HCT116 (cell line): ENCODE data around the gene NHLRC4. TPM values are rescaled to one million over a fixed set of nuclear protein-coding genes. Genes with fewer than 3 reads are reported as not detected.

ENCODE experiments used
- ATAC-seq: fragments of 200-7000 bp; cut with Tn5 transposase; 2 replicates; pipeline ENCODE4 v1.9.1; 2020; ENCODE audit warnings: mild to moderate bottlenecking, moderate library complexity
- BruUV-seq: library from RNA; stranded (reverse); fragments of 400-500 nt; replicated peaks from 2 replicates; lab custom pipeline; 2021; lab: Mats Ljungman, UMichigan
- CTCF ChIA-PET: fragments of 300-600 bp; sonication (Branson Sonifier 250); formaldehyde crosslinking; loops from one replicate; lab custom pipeline; 2021; ENCODE audit warnings: antibody characterized with exemption; lab: Charles Lee
- POLR2A ChIA-PET: fragments of 300-600, 350-600 bp; sonication (Branson Sonifier 250); formaldehyde crosslinking; loops from one replicate; lab custom pipeline; 2021; ENCODE audit warnings: antibody characterized with exemption; lab: Charles Lee
- RAD21 ChIA-PET, 2 experiments: fragments of 300-600 bp; sonication (Branson Sonifier 250); formaldehyde crosslinking; loops; one replicate each; lab custom pipeline; 2023; ENCODE audit warnings: low total read pairs in 2 of 2; ENCODE audit not compliant: uncharacterized antibody in 2 of 2, unreplicated experiment in 2 of 2, low non-redundant PET in 1 of 2; lab: Charles Lee
- DNase-seq: peaks from one replicate; pipeline ENCODE4 v3.0.0-alpha.2; 2010; ENCODE audit warnings: low read depth, low spot score
- H2AFZ ChIP-seq: fragments of 200-600 bp; shearing (Covaris generic), sonication (generic); 2 replicates; pipeline ENCODE4 v1.6.1; 2017; ENCODE audit warnings: low read depth, mixed run types, mixed read lengths, antibody characterized with exemption, low read length; ENCODE audit not compliant: poor library complexity, severe bottlenecking
- H3K27ac ChIP-seq: 2 replicates; pipeline ENCODE4 v1.5.1; 2012; ENCODE audit warnings: low read depth, low read length
- H3K27me3 ChIP-seq: fragments of 200-600 bp; sonication (generic); 2 replicates; pipeline ENCODE4 v1.6.1; 2016; ENCODE audit warnings: mixed run types, low read length, mixed read lengths; ENCODE audit not compliant: insufficient read depth
- H3K36me3 ChIP-seq, 2 experiments: fragments of 200-500 bp in 1 of 2; fragments of 200-600 bp in 1 of 2; sonication (Bioruptor generic) in 1 of 2; sonication (generic) in 1 of 2; 2 replicates each; pipeline versions ENCODE4 v1.5.1 to v1.6.1; 2014 to 2016; ENCODE audit warnings: low read length in 2 of 2, inconsistent platforms in 1 of 2, mixed read lengths in 1 of 2, mixed run types in 1 of 2; ENCODE audit not compliant: insufficient read depth in 2 of 2, control insufficient read depth in 1 of 2
- H3K4me1 ChIP-seq, 2 experiments: fragments of 200-600 bp in 1 of 2; sonication (generic) in 1 of 2; 2 replicates each; pipeline versions ENCODE4 v1.5.1 to v1.6.1; 2012 to 2017; ENCODE audit warnings: low read length in 2 of 2, inconsistent platforms in 1 of 2, mild to moderate bottlenecking in 1 of 2, mixed read lengths in 1 of 2, mixed run types in 1 of 2, moderate library complexity in 1 of 2; ENCODE audit not compliant: insufficient read depth in 2 of 2, control insufficient read depth in 1 of 2
- H3K4me2 ChIP-seq: fragments of 200-600 bp; sonication (generic); 2 replicates; pipeline ENCODE4 v1.6.1; 2017; ENCODE audit warnings: mixed run types, low read length, mixed read lengths
- H3K4me3 ChIP-seq, 2 experiments: fragments of 200-600 bp in 1 of 2; sonication (generic) in 1 of 2; replicated peaks in 1 of 2; 2 replicates each; pipeline ENCODE4 v1.5.1; 2011 to 2016; ENCODE audit warnings: low read length in 2 of 2, control low read depth in 1 of 2, low read depth in 1 of 2, mild to moderate bottlenecking in 1 of 2, mixed read lengths in 1 of 2, mixed run types in 1 of 2
- H3K79me2 ChIP-seq: fragments of 200-600 bp; sonication (generic); 2 replicates; pipeline ENCODE4 v1.6.1; 2017; ENCODE audit warnings: mild to moderate bottlenecking, mixed run types, low read length, moderate library complexity, mixed read lengths; ENCODE audit not compliant: insufficient read depth
- H3K9ac ChIP-seq: fragments of 200-600 bp; sonication (generic); 2 replicates; pipeline ENCODE4 v1.6.1; 2016; ENCODE audit warnings: low read length, mixed read lengths
- H3K9me2 ChIP-seq: fragments of 200-600 bp; sonication (generic), shearing (Covaris generic); 2 replicates; pipeline ENCODE4 v1.6.1; 2017; ENCODE audit warnings: mixed run types, mild to moderate bottlenecking, moderate library complexity; ENCODE audit not compliant: insufficient read depth
- H3K9me3 ChIP-seq, 2 experiments: fragments of 200-500 bp in 1 of 2; fragments of 200-600 bp in 1 of 2; sonication (Bioruptor generic) in 1 of 2; sonication (generic) in 1 of 2; 2 replicates each; pipeline ENCODE4 v1.6.1; 2014 to 2017; ENCODE audit warnings: low read length in 2 of 2, mixed read lengths in 2 of 2, inconsistent platforms in 1 of 2, low read depth in 1 of 2, mild to moderate bottlenecking in 1 of 2, mixed run types in 1 of 2, moderate library complexity in 1 of 2; ENCODE audit not compliant: control insufficient read depth in 1 of 2, insufficient read depth in 1 of 2
- H4K20me1 ChIP-seq: fragments of 200-600 bp; sonication (generic), shearing (Covaris generic); 2 replicates; pipeline ENCODE4 v1.6.1; 2017; ENCODE audit warnings: mixed run types, mild to moderate bottlenecking, moderate library complexity; ENCODE audit not compliant: insufficient read depth
- ATF3 ChIP-seq: IDR thresholded peaks from 2 replicates; pipeline ENCODE4 v1.6.1; 2012
- CBX3 ChIP-seq: IDR thresholded peaks from 2 replicates; pipeline ENCODE4 v1.6.1; 2012; ENCODE audit warnings: low read depth
- CEBPB ChIP-seq: IDR thresholded peaks from 2 replicates; pipeline ENCODE4 v1.6.1; 2012; ENCODE audit warnings: low read depth
- FOSL1 ChIP-seq: IDR thresholded peaks from 2 replicates; pipeline ENCODE4 v1.6.1; 2012; ENCODE audit warnings: low read depth
- MAX ChIP-seq: IDR thresholded peaks from 2 replicates; pipeline ENCODE4 v1.6.1; 2012
- POLR2A ChIP-seq: IDR thresholded peaks from 2 replicates; pipeline ENCODE4 v1.7.0; 2011; ENCODE audit warnings: borderline replicate concordance; ENCODE audit not compliant: insufficient read depth, insufficient read length; ENCODE audit errors: extremely low read depth
- SRF ChIP-seq: IDR thresholded peaks from 2 replicates; pipeline ENCODE4 v1.6.1; 2012; ENCODE audit warnings: low read depth
- ZBTB33 ChIP-seq: IDR thresholded peaks from 2 replicates; pipeline ENCODE4 v1.6.1; 2011; ENCODE audit warnings: mild to moderate bottlenecking, low read length, moderate library complexity; ENCODE audit not compliant: insufficient replicate concordance; ENCODE audit errors: extremely low read depth
- ZFX ChIP-seq: fragments of 450-650 bp; IDR thresholded peaks from 2 replicates; pipeline ENCODE4 v1.6.1; 2017
- ZNF274 ChIP-seq: fragments of 200-500 bp; sonication (Bioruptor generic); IDR thresholded peaks from 2 replicates; pipeline ENCODE4 v1.6.1; 2014; ENCODE audit warnings: mild to moderate bottlenecking, low read depth, low read length, inconsistent platforms
- intact Hi-C: fragments of 100-400 bp; cut with micrococcal nuclease; formaldehyde crosslinking; loops from 2 replicates; pipeline ENCODE4 v1.10.0; 2022
- total RNA-seq: library from RNA; stranded (reverse); gene quantifications from one replicate; pipeline ENCODE4 v1.2.1, GENCODE V29; 2021; ENCODE audit not compliant: unreplicated experiment
- TF ChIP-seq, protein P1 (sequence below): IDR thresholded peaks from 2 replicates; pipeline ENCODE4 v1.6.1; 2012; ENCODE audit warnings: low read depth

The NHLRC4 gene
- total RNA-seq, 1 experiment from 2014 or later, result 0.22 TPM

DNA sequence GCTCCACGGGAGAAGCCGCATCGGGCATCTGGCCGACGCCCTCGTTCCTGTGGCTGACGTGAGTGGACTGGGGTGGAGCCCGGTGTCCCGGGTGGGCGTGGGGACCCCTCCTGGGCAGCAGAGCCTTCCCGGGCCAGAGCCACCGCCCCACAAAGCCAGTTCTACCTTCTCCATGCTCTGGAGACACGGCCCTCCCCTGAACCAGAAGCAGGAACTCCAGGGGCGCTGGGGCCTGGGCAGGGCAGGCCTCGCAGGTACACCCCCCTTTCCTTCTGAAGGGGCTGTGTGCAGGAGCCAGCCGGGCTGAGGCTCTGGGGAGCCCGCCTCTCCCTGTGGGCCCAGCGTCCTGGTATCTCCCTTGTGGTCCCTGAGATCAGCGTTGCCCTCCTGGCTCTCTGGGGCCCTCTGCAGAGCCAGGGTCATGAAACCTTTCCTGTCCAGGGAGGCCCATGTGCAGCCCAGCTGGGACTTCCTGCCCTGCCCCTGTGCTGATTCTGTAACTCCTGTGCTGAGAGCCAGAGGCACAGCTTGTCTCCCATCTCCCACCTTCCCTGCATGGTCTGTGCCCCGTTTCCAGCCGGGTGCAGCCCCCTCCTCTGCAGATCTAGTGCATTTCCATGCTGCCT, 9.5 kb downstream of the NHLRC4 start:
- ATAC-seq, result no peak
- H4K20me1 ChIP-seq, result no peaks in the 10 kb centered on the region
- POLR2A ChIA-PET, result no interaction called here
- H3K9me3 ChIP-seq, result no peaks in the 10 kb centered on the region
- H3K79me2 ChIP-seq, result no peaks in the 10 kb centered on the region
- CTCF ChIA-PET, result interaction anchor here (0.8 to 1.2 kb wide), 2 partner anchors 9 to 46 kb away, joined by 3 read pairs; no protein-coding TSS in a partner anchor
- no peak overlapping the region for H3K4me2 ChIP-seq
- no peaks in the 10 kb centered on the region for H3K36me3 ChIP-seq
- H3K9ac ChIP-seq, result no peak overlapping the region
- no peak for TF ChIP-seq ZBTB33
- no peak for TF ChIP-seq MAX
- TF ChIP-seq ATF3, result no peak
- TF ChIP-seq POLR2A, result no peak
- no peak for TF ChIP-seq CBX3
- no peak for TF ChIP-seq ZNF274
- TF ChIP-seq CEBPB, result no peak
- no peak for TF ChIP-seq ZFX
- TF ChIP-seq, protein P1, sequence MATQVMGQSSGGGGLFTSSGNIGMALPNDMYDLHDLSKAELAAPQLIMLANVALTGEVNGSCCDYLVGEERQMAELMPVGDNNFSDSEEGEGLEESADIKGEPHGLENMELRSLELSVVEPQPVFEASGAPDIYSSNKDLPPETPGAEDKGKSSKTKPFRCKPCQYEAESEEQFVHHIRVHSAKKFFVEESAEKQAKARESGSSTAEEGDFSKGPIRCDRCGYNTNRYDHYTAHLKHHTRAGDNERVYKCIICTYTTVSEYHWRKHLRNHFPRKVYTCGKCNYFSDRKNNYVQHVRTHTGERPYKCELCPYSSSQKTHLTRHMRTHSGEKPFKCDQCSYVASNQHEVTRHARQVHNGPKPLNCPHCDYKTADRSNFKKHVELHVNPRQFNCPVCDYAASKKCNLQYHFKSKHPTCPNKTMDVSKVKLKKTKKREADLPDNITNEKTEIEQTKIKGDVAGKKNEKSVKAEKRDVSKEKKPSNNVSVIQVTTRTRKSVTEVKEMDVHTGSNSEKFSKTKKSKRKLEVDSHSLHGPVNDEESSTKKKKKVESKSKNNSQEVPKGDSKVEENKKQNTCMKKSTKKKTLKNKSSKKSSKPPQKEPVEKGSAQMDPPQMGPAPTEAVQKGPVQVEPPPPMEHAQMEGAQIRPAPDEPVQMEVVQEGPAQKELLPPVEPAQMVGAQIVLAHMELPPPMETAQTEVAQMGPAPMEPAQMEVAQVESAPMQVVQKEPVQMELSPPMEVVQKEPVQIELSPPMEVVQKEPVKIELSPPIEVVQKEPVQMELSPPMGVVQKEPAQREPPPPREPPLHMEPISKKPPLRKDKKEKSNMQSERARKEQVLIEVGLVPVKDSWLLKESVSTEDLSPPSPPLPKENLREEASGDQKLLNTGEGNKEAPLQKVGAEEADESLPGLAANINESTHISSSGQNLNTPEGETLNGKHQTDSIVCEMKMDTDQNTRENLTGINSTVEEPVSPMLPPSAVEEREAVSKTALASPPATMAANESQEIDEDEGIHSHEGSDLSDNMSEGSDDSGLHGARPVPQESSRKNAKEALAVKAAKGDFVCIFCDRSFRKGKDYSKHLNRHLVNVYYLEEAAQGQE, result no peak
- TF ChIP-seq SRF, result no peak
- TF ChIP-seq FOSL1, result no peak
- TF ChIP-seq, all 23 proteins: peak for 0
- Histone ChIP-seq H3K4me1 (no peaks in the 10 kb centered on the region), H2AFZ (no peak overlapping the region), H3K9me2 (no peaks in the 10 kb centered on the region), H3K27me3 (no peaks in the 10 kb centered on the region), H3K4me3 (no peak overlapping the region), H3K27ac (no peak overlapping the region)
- intact Hi-C loops, result no loop called here
- no TSS peak for BruUV-seq
- no peak for DNase-seq
- RAD21 ChIA-PET, result no interaction called here
